ENCODE measurements around the gene TSPAN9.

DNA sequence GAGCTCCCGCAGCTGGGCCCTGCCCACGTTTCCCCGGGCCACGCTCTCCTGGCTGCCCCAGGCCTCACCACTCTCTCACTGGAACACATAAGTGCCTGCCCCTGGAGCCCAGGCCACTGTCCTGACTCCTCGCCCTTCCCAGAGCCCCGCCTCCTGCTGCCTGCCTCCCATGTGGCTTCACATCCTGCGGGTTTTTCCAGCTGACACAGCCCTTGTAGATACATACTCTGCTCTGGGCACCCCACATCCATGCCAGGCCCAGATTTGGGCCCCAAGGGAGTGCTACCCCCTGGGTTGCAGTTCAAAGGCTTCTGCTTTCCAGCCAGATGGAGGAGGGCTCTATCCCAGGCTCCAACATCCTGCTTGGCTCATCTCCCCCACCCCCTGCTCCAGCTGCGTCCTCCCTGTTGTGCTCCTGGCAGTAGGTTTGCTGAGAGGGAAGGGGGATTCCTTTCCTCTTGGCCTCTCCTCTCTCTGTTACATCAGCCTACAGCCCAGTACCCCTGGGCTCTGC, 60.1 kb downstream of the TSPAN9 start:
- TF ChIP-seq RAD21 (IDR thresholded peaks at IDR 0.05) = no peak
- no peak for TF ChIP-seq CTCF (IDR thresholded peaks at IDR 0.05; ENCODE audit: low read depth, low read length, missing input control)
- TF ChIP-seq YY1 (IDR thresholded peaks at IDR 0.05) = no peak
- no peak for TF ChIP-seq SP1 (IDR thresholded peaks at IDR 0.05)
- TF ChIP-seq, protein P1, sequence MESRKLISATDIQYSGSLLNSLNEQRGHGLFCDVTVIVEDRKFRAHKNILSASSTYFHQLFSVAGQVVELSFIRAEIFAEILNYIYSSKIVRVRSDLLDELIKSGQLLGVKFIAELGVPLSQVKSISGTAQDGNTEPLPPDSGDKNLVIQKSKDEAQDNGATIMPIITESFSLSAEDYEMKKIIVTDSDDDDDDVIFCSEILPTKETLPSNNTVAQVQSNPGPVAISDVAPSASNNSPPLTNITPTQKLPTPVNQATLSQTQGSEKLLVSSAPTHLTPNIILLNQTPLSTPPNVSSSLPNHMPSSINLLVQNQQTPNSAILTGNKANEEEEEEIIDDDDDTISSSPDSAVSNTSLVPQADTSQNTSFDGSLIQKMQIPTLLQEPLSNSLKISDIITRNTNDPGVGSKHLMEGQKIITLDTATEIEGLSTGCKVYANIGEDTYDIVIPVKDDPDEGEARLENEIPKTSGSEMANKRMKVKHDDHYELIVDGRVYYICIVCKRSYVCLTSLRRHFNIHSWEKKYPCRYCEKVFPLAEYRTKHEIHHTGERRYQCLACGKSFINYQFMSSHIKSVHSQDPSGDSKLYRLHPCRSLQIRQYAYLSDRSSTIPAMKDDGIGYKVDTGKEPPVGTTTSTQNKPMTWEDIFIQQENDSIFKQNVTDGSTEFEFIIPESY (IDR thresholded peaks at IDR 0.05) = no peak
- no peak for TF ChIP-seq TAF1 (conservative IDR thresholded peaks at IDR 0.05)
- no peak for TF ChIP-seq HNF4A (conservative IDR thresholded peaks at IDR 0.05)
- no peak for TF ChIP-seq MAX (IDR thresholded peaks at IDR 0.05)
- TF ChIP-seq JUND (IDR thresholded peaks at IDR 0.05) = no peak

All from liver (tissue), 3 donors.